AG04449 (cell line): ENCODE data around the gene AXIN1.

Experiments used
- CTCF ChIA-PET: fragments of 350-600 bp; formaldehyde crosslinking; extraction: SDS; loops from one replicate; lab custom pipeline; 2021; ENCODE audit warnings: antibody characterized with exemption; lab: Yijun Ruan, JAX
- POLR2A ChIA-PET: fragments of 400-600, 350-600 bp; formaldehyde crosslinking; extraction: SDS; loops from one replicate; lab custom pipeline; 2020; ENCODE audit warnings: antibody characterized with exemption, inconsistent platforms; lab: Yijun Ruan, JAX
- DNase-seq: peaks from one replicate; pipeline ENCODE4 v3.0.0-alpha.2; 2010; ENCODE audit warnings: low read depth, low spot score
- H3K4me3 ChIP-seq: 2 replicates; pipeline ENCODE4 v1.5.1; 2011; ENCODE audit warnings: low read depth, mild to moderate bottlenecking, control low read depth, low read length
- CTCF ChIP-seq: IDR thresholded peaks from one replicate; pipeline ENCODE4 v1.5.1; 2011; ENCODE audit warnings: mild to moderate bottlenecking, moderate library complexity, low read length, control low read depth, inconsistent platforms; ENCODE audit not compliant: insufficient read depth; ENCODE audit errors: missing control alignments

The AXIN1 gene

GRCh38 chr16:283033-283805 is 69.3 kb downstream of the AXIN1 start, which contains the start of gene PDIA2:
Gene PDIA2 (plus strand): TSS chr16:283164. CDS start chr16:283170, 6 bp downstream.
- POLR2A ChIA-PET, result no interaction called here
- no peak for DNase-seq
- CTCF ChIA-PET, result no interaction called here
- TF ChIP-seq CTCF, result no peak
- no peak within 1 kb of the TSS for H3K4me3 ChIP-seq

- DNase-seq, result no peak
- TF ChIP-seq CTCF, result no peak
- ChIA-PET POLR2A (no interaction called here), CTCF (no interaction called here)
- no peak overlapping the region for H3K4me3 ChIP-seq
Observed at GRCh38 chr16:282491-282890, 70.0 kb downstream of the AXIN1 start.

GRCh38 chr16:281660-282255 is 70.8 kb downstream of the AXIN1 start:
- no peak overlapping the region for H3K4me3 ChIP-seq
- no peak for TF ChIP-seq CTCF
- CTCF ChIA-PET, result no interaction called here

GRCh38 chr16:280991-281659 is 71.4 kb downstream of the AXIN1 start:
- ChIA-PET CTCF (no interaction called here), POLR2A (no interaction called here)
- TF ChIP-seq CTCF, result no peak
- H3K4me3 ChIP-seq, result no peak overlapping the region
- DNase-seq, result no peak

More at GRCh38 chr16:281660-282255, 70.8 kb downstream of the AXIN1 start:
- DNase-seq, result no peak
- POLR2A ChIA-PET, result no interaction called here

- TF ChIP-seq CTCF, result no peak
- H3K4me3 ChIP-seq, result peak within 1 kb of the TSS; percentile 8; the same call in 1 of the 2 replicates
- no peak for DNase-seq
- ChIA-PET CTCF (no interaction called here), POLR2A (no interaction called here)
Observed at GRCh38 chr16:280552-280951, 72.0 kb downstream of the AXIN1 start, which contains the start of gene ARHGDIG. Gene ARHGDIG (plus strand): TSS chr16:280591. CDS start chr16:280681, 90 bp downstream.

- H3K4me3 ChIP-seq, result no peak overlapping the region
- no peak for TF ChIP-seq CTCF
- no peak for DNase-seq
- CTCF ChIA-PET, result no interaction called here
- POLR2A ChIA-PET, result no interaction called here
Observed at GRCh38 chr16:280005-280460, 72.5 kb downstream of the AXIN1 start.
